Osteoblast (primary cell): ENCODE measurements around the gene SLC16A5. TPM values are rescaled to one million over a fixed set of nuclear protein-coding genes. Genes with fewer than 3 reads are reported as not detected.

Experiments
- DNase-seq: peaks from one replicate; pipeline ENCODE4 v3.0.0; 2011; ENCODE audit warnings: low spot score, mixed read lengths; ENCODE audit not compliant: insufficient read length; ENCODE audit errors: missing footprints
- H2AFZ ChIP-seq: 2 replicates; pipeline ENCODE4 v1.6.0; 2011; ENCODE audit warnings: mild to moderate bottlenecking, low read length
- H3K27ac ChIP-seq: 2 replicates; pipeline ENCODE4 v1.5.1; 2011; ENCODE audit warnings: mild to moderate bottlenecking, low read depth, low read length, moderate library complexity
- H3K27me3 ChIP-seq: 2 replicates; pipeline ENCODE4 v1.6.0; 2012; ENCODE audit warnings: mild to moderate bottlenecking, control low read depth, inconsistent platforms, low read length, moderate library complexity; ENCODE audit not compliant: insufficient read depth
- H3K36me3 ChIP-seq: 2 replicates; pipeline ENCODE4 v1.5.1; 2011; ENCODE audit warnings: mild to moderate bottlenecking, low read length, control low read depth, moderate library complexity; ENCODE audit not compliant: insufficient read depth
- H3K4me1 ChIP-seq: 2 replicates; pipeline ENCODE4 v1.5.1; 2011; ENCODE audit warnings: mild to moderate bottlenecking, low read length, control low read depth, moderate library complexity; ENCODE audit not compliant: insufficient read depth
- H3K4me2 ChIP-seq: 2 replicates; pipeline ENCODE4 v1.6.0; 2011; ENCODE audit warnings: mild to moderate bottlenecking, low read length; ENCODE audit not compliant: insufficient read depth
- H3K4me3 ChIP-seq: fragments of 200-600 bp; sonication (generic); 3 replicates; pipeline ENCODE4 v1.5.1; 2012; ENCODE audit warnings: mild to moderate bottlenecking, low read length, inconsistent platforms; ENCODE audit not compliant: insufficient read depth
- H3K79me2 ChIP-seq: 2 replicates; pipeline ENCODE4 v1.6.0; 2012; ENCODE audit warnings: mild to moderate bottlenecking, low read length, control low read depth, inconsistent platforms; ENCODE audit not compliant: insufficient read depth
- H3K9me3 ChIP-seq: 2 replicates; pipeline ENCODE4 v1.5.1; 2011; ENCODE audit warnings: low read depth, low read length, control low read depth
- H4K20me1 ChIP-seq: 2 replicates; pipeline ENCODE4 v1.6.0; 2012; ENCODE audit warnings: mild to moderate bottlenecking, low read length, control low read depth; ENCODE audit not compliant: insufficient read depth
- CTCF ChIP-seq: IDR thresholded peaks from 2 replicates; pipeline ENCODE4 v1.5.1; 2011; ENCODE audit warnings: mild to moderate bottlenecking, low read depth, low read length, moderate library complexity; ENCODE audit errors: extremely low read depth
- total RNA-seq: library from RNA; depleted of rRNA; stranded (reverse); fragments of >200 nt; gene quantifications from 2 replicates; pipeline ENCODE4 v1.2.3, GENCODE V29; 2012

Gene SLC16A5
- total RNA-seq, 1 donor: 16.3 TPM

- no peaks in the 10 kb centered on the region for H3K36me3 ChIP-seq
- H3K9me3 ChIP-seq: no peaks in the 10 kb centered on the region
- TF ChIP-seq CTCF: no peak
- no peaks in the 10 kb centered on the region for H4K20me1 ChIP-seq
- H3K79me2 ChIP-seq: no peaks in the 10 kb centered on the region
- no peak overlapping the region for H3K27ac ChIP-seq
- peaks cover 28% of the 10 kb centered on the region for H3K4me1 ChIP-seq
- H3K27me3 ChIP-seq: no peaks in the 10 kb centered on the region
- peak overlapping the region; percentile 1 for H2AFZ ChIP-seq
- peak; percentile 87 for DNase-seq
- H3K4me3 ChIP-seq: no peak overlapping the region
- no peak overlapping the region for H3K4me2 ChIP-seq
These were observed 12.0 kb upstream of the SLC16A5 start for GRCh38 chr17:75075597-75076336.

- Histone ChIP-seq H3K36me3 (no peaks in the 10 kb centered on the region), H3K4me3 (peak overlapping the region; percentile 33)
- peak; percentile 49 for DNase-seq
These were observed 10.7 kb upstream of the SLC16A5 start for GRCh38 chr17:75077072-75077495.

GRCh38 chr17:75077496-75078283, 10.1 kb upstream of the SLC16A5 start:
- DNase-seq: peak; percentile 79
- Histone ChIP-seq H3K79me2 (no peaks in the 10 kb centered on the region), H3K4me1 (peaks cover 37% of the 10 kb centered on the region), H3K9me3 (no peaks in the 10 kb centered on the region), H3K4me2 (peak overlapping the region; percentile 64), H3K27ac (peak overlapping the region; percentile 83), H3K36me3 (no peaks in the 10 kb centered on the region), H3K4me3 (peak overlapping the region; percentile 33), H2AFZ (peak overlapping the region; percentile 76), H3K27me3 (no peaks in the 10 kb centered on the region), H4K20me1 (no peaks in the 10 kb centered on the region)
- TF ChIP-seq CTCF: no peak

More at GRCh38 chr17:75077072-75077495, 10.7 kb upstream of the SLC16A5 start:
- Histone ChIP-seq H3K4me1 (peaks cover 35% of the 10 kb centered on the region), H3K27me3 (no peaks in the 10 kb centered on the region), H3K27ac (no peak overlapping the region), H3K4me2 (peak overlapping the region; percentile 64), H3K79me2 (no peaks in the 10 kb centered on the region), H3K9me3 (no peaks in the 10 kb centered on the region), H4K20me1 (no peaks in the 10 kb centered on the region), H2AFZ (peak overlapping the region; percentile 76)
- TF ChIP-seq CTCF: no peak
